Measurements from ENCODE around the gene PCDHGA1. TPM values are rescaled to one million over a fixed set of nuclear protein-coding genes. Genes with fewer than 3 reads are reported as not detected.

Gene PCDHGA1
- total RNA-seq, 6 donors from 2014 or later: 0.15 to 0.51 (median 0.24) TPM; not detected in 2

DNA sequence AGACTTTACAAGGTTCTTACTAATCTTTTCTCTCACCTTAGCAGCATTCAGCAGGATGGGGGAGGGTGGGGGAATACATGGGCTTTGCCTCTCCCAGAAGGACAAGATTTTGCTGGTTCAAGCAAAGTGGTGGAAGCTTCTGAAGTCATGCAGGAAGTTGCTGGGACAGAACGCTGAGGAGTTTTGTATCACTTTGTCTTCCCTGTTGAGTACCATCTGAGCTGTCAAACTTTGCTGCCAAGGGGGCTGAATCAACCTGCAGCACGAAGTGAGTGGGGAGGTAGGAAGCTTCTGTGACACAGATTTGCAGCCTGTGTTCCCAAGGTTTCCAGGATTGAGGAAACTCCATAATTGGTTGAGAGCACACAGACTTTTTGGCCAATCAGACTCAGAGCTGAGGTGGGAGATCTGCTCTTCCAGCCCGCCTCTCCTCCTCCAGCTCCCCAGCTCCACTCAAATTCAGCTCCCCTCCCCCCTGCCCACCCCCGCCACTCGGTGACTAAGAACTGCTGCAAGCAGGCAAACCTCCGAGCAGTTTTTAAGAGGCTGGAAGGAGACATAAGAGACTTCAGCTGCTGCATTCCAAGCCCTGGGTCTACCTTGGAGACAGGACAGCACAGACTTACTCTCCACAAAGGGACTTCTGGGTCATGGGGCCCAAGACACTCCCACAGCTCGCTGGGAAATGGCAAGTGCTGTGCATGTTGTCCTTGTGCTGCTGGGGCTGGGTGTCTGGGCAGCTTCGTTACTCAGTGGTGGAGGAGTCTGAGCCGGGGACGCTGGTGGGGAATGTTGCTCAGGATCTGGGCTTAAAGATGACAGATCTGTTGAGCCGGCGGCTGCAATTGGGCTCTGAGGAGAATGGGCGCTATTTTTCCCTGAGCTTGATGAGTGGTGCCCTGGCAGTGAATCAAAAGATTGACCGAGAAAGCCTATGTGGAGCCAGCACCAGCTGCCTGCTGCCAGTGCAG lies 158.6 kb downstream of the PCDHGA1 start, which contains the start of gene PCDHGC5:
Gene PCDHGC5, plus strand, starts transcription at position 491 of the 971 bp plus-strand sequence. Its CDS starts 160 bp downstream, at position 651.
- Histone ChIP-seq H3K27me3 (peaks cover 0 to 17% (median 4%) of the 10 kb centered on the region in 4 donors), H3K4me3 (no peak within 1 kb of the TSS), H3K9me3 (no peaks in the 10 kb centered on the region), H3K4me1 (peaks cover 18 to 41% (median 32%) of the 10 kb centered on the region in 4 donors), H3K27ac (no peak within 1 kb of the TSS), H3K36me3 (peaks cover 0 to 36% (median 6%) of the 10 kb centered on the region in 4 donors)
- no peak for ATAC-seq (ENCODE audit: low FRiP score in 2 of 2)
- WGBS, 2 donors: 53 to 61% methylated on average over 8 to 10 of the region's 14 CpGs
- TF ChIP-seq, protein P1, sequence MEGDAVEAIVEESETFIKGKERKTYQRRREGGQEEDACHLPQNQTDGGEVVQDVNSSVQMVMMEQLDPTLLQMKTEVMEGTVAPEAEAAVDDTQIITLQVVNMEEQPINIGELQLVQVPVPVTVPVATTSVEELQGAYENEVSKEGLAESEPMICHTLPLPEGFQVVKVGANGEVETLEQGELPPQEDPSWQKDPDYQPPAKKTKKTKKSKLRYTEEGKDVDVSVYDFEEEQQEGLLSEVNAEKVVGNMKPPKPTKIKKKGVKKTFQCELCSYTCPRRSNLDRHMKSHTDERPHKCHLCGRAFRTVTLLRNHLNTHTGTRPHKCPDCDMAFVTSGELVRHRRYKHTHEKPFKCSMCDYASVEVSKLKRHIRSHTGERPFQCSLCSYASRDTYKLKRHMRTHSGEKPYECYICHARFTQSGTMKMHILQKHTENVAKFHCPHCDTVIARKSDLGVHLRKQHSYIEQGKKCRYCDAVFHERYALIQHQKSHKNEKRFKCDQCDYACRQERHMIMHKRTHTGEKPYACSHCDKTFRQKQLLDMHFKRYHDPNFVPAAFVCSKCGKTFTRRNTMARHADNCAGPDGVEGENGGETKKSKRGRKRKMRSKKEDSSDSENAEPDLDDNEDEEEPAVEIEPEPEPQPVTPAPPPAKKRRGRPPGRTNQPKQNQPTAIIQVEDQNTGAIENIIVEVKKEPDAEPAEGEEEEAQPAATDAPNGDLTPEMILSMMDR (IDR thresholded peaks at IDR 0.05): no peak
- TF ChIP-seq POLR2AphosphoS5 (IDR thresholded peaks at IDR 0.05): no peak
- no peak for TF ChIP-seq EP300 (IDR thresholded peaks at IDR 0.05)
- no peak for TF ChIP-seq POLR2A (IDR thresholded peaks at IDR 0.05)
- DNase-seq: no peak

DNA sequence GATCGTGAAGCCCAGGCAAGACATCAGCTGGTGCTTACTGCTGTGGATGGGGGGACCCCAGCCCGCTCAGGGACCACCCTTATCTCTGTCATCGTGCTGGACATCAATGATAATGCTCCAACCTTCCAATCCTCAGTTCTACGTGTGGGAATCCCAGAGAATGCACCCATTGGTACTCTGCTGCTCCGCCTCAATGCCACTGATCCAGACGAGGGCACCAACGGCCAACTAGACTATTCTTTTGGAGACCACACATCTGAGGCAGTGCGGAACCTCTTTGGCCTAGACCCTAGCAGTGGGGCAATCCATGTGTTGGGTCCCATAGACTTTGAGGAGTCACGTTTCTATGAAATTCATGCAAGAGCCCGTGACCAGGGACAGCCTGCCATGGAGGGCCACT lies 159.5 kb downstream of the PCDHGA1 start:
- peaks cover 18 to 35% (median 31%) of the 10 kb centered on the region in 4 donors for H3K4me1 ChIP-seq
- no peak for ATAC-seq (ENCODE audit: low FRiP score in 2 of 2)
- no peak overlapping the region for H3K27ac ChIP-seq
- peaks cover 0 to 17% (median 4%) of the 10 kb centered on the region in 4 donors for H3K27me3 ChIP-seq
- no peak for TF ChIP-seq POLR2A (IDR thresholded peaks at IDR 0.05)
- TF ChIP-seq POLR2AphosphoS5 (IDR thresholded peaks at IDR 0.05): no peak
- no peak for TF ChIP-seq EP300 (IDR thresholded peaks at IDR 0.05)
- TF ChIP-seq, protein P1 (IDR thresholded peaks at IDR 0.05): no peak
- no peak for DNase-seq
- WGBS, 2 donors: 88 to 93% methylated on average over 7 to 10 of the region's 10 CpGs
- H3K9me3 ChIP-seq: no peaks in the 10 kb centered on the region
- peaks cover 0 to 36% (median 6%) of the 10 kb centered on the region in 4 donors for H3K36me3 ChIP-seq
- no peak overlapping the region for H3K4me3 ChIP-seq

DNA sequence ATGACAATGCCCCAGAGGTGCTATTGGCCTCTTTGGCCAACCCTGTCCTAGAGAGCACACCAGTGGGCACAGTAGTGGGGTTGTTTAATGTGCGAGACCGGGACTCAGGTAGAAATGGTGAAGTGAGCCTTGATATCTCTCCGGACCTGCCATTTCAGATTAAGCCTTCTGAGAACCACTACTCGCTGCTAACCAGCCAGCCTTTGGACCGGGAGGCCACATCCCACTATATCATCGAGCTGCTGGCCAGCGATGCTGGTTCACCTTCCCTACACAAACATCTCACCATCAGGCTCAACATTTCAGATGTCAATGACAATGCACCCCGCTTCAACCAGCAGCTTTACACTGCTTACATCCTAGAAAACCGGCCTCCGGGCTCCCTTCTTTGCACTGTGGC lies 160.0 kb downstream of the PCDHGA1 start:
- WGBS, 2 donors: 92 to 93% methylated on average over 9 to 10 of the region's 10 CpGs
- Histone ChIP-seq H3K27me3 (peaks cover 0 to 17% (median 3%) of the 10 kb centered on the region in 4 donors), H3K27ac (no peak overlapping the region), H3K9me3 (no peaks in the 10 kb centered on the region), H3K4me1 (peaks cover 18 to 31% (median 27%) of the 10 kb centered on the region in 4 donors), H3K36me3 (peaks cover 0 to 36% (median 6%) of the 10 kb centered on the region in 4 donors), H3K4me3 (no peak overlapping the region)
- no peak for ATAC-seq (ENCODE audit: low FRiP score in 2 of 2)
- TF ChIP-seq POLR2AphosphoS5 (IDR thresholded peaks at IDR 0.05): no peak
- no peak for TF ChIP-seq POLR2A (IDR thresholded peaks at IDR 0.05)
- TF ChIP-seq, protein P1 (IDR thresholded peaks at IDR 0.05): no peak
- no peak for TF ChIP-seq EP300 (IDR thresholded peaks at IDR 0.05)
- DNase-seq: no peak

DNA sequence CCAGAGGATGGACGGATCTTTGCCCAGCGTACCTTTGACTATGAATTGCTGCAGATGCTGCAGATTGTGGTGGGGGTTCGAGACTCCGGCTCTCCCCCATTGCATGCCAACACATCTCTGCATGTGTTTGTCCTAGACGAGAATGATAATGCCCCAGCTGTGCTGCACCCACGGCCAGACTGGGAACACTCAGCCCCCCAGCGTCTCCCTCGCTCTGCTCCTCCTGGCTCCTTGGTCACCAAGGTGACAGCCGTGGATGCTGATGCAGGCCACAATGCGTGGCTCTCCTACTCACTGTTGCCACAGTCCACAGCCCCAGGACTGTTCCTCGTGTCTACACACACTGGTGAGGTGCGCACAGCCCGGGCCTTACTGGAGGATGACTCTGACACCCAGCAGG lies 160.5 kb downstream of the PCDHGA1 start:
- H3K27ac ChIP-seq: no peak overlapping the region

More for the DNA sequence above, 160.5 kb downstream of the PCDHGA1 start:
- H3K4me1 ChIP-seq: peaks cover 18 to 28% (median 26%) of the 10 kb centered on the region in 4 donors
- no peak for TF ChIP-seq EP300 (IDR thresholded peaks at IDR 0.05)
- TF ChIP-seq POLR2A (IDR thresholded peaks at IDR 0.05): no peak
- TF ChIP-seq, protein P1 (IDR thresholded peaks at IDR 0.05): no peak
- no peak for TF ChIP-seq POLR2AphosphoS5 (IDR thresholded peaks at IDR 0.05)
- DNase-seq (no peak), ATAC-seq (ENCODE audit: low FRiP score in 2 of 2) (no peak)
- peaks cover 0 to 17% (median 3%) of the 10 kb centered on the region in 4 donors for H3K27me3 ChIP-seq
- H3K36me3 ChIP-seq: peaks cover 0 to 32% (median 6%) of the 10 kb centered on the region in 4 donors
- no peak overlapping the region for H3K4me3 ChIP-seq
- no peaks in the 10 kb centered on the region for H3K9me3 ChIP-seq
- WGBS, 2 donors: 86 to 88% methylated on average over 7 to 13 of the region's 13 CpGs
